Fibroblast of lung (primary cell): ENCODE results near the gene RBM25. TPM values are rescaled to one million over a fixed set of nuclear protein-coding genes. Genes with fewer than 3 reads are reported as not detected.
A peak's percentile ranks its signal among the peaks of the same experiment; 100 is the strongest.

Source experiments
- DNase-seq, 2 donors: peaks; one replicate each; pipeline versions ENCODE4 v3.0.0 to v3.0.0-alpha.2; 2010; ENCODE audit warnings: low read depth in 2 of 2
- H2AFZ ChIP-seq: 2 replicates; pipeline ENCODE4 v1.5.1; 2012; ENCODE audit warnings: low read length, control low read depth, inconsistent platforms
- H3K27ac ChIP-seq: 2 replicates; pipeline ENCODE4 v1.5.1; 2011; ENCODE audit warnings: low read length, control low read depth; ENCODE audit not compliant: insufficient read depth
- H3K27me3 ChIP-seq: 2 replicates; pipeline ENCODE4 v1.5.1; 2011; ENCODE audit warnings: mild to moderate bottlenecking, low read length; ENCODE audit not compliant: control insufficient read depth, insufficient read depth
- H3K36me3 ChIP-seq: 2 replicates; pipeline ENCODE4 v1.5.1; 2011; ENCODE audit warnings: low read length; ENCODE audit not compliant: control insufficient read depth, insufficient read depth
- H3K4me1 ChIP-seq: 2 replicates; pipeline ENCODE4 v1.5.1; 2011; ENCODE audit warnings: low read length; ENCODE audit not compliant: control insufficient read depth, insufficient read depth; ENCODE audit errors: extremely low read depth
- H3K4me2 ChIP-seq: 2 replicates; pipeline ENCODE4 v1.5.1; 2011; ENCODE audit warnings: low read length, control low read depth; ENCODE audit not compliant: insufficient read depth; ENCODE audit errors: extremely low read depth
- H3K4me3 ChIP-seq, 4 experiments: fragments of 200-600 bp in 1 of 4; sonication (generic) in 1 of 4; replicated peaks in 1 of 4; 2 replicates each; pipeline ENCODE4 v1.5.1; 2011 to 2016; ENCODE audit warnings: low read length in 4 of 4, low read depth in 3 of 4, mild to moderate bottlenecking in 3 of 4, control low read depth in 2 of 4, inconsistent platforms in 1 of 4, mixed read lengths in 1 of 4; ENCODE audit not compliant: insufficient read depth in 1 of 4; ENCODE audit errors: control extremely low read depth in 1 of 4
- H3K79me2 ChIP-seq: 2 replicates; pipeline ENCODE4 v1.5.1; 2012; ENCODE audit warnings: mild to moderate bottlenecking, low read length, inconsistent platforms; ENCODE audit not compliant: control insufficient read depth, insufficient read depth
- H3K9ac ChIP-seq: 2 replicates; pipeline ENCODE4 v1.5.1; 2011; ENCODE audit warnings: mild to moderate bottlenecking, low read length, control low read depth; ENCODE audit not compliant: insufficient read depth
- H3K9me3 ChIP-seq: 2 replicates; pipeline ENCODE4 v1.5.1; 2012; ENCODE audit warnings: low read depth, low read length; ENCODE audit not compliant: control insufficient read depth, insufficient read depth
- H4K20me1 ChIP-seq: 2 replicates; pipeline ENCODE4 v1.5.1; 2011; ENCODE audit warnings: low read length; ENCODE audit not compliant: control insufficient read depth, insufficient read depth; ENCODE audit errors: extremely low read depth
- EZH2 ChIP-seq: IDR thresholded peaks from 2 replicates; pipeline ENCODE4 v1.5.1; 2012; ENCODE audit warnings: low read length, control low read depth, mild to moderate bottlenecking; ENCODE audit errors: missing control alignments
- polyA plus RNA-seq, 2 donors: library from polyadenylated mRNA; depleted of rRNA in 1 of 2; stranded (reverse) in 1 of 2; unstranded in 1 of 2; fragments of >200 nt; gene quantifications; 2 replicates each; pipeline ENCODE4 v1.2.1, GENCODE V29; 2011 to 2012; ENCODE audit warnings: missing spikeins in 1 of 2
- total RNA-seq: library from RNA; depleted of rRNA; stranded (reverse); fragments of >200 nt; gene quantifications from 2 replicates; pipeline ENCODE4 v1.2.1, GENCODE V29; 2014
- TF ChIP-seq, protein P1 (sequence below), 2 donors: IDR thresholded peaks in 1 of 2; conservative IDR thresholded peaks in 1 of 2; 1 replicate in 1 of 2; 2 replicates in 1 of 2; pipeline ENCODE4 v1.5.1; 2011 to 2012; ENCODE audit warnings: low read length in 2 of 2, control low read depth in 1 of 2, inconsistent platforms in 1 of 2, low read depth in 1 of 2, mild to moderate bottlenecking in 1 of 2

RBM25 gene
- total and polyA plus RNA-seq, 2 donors (not counting 1 experiment from before 2014, with no cell fraction given), result 25.4 to 42.5 TPM

DNA sequence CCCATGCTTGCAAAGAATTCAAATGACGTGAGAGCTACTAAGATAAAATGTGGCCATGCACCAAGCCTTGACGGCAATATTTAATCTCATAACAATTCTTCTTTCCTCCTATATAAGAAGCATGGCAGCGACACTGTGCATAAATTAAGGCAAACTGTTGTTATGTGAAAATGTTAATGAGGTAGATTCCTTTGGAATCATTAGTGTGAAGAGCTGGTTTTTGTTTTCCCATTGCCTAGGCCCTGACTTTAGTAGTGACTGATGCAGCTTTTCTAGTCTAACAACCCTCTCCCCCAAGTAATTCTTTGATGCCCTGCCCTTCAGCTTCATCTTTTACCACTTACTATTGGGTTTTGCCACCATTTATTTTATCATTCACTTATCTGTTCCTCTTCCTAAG, 67.4 kb downstream of the RBM25 start:
- Histone ChIP-seq H3K27ac (no peak overlapping the region), H3K4me1 (no peaks in the 10 kb centered on the region), H3K4me2 (no peak overlapping the region), H3K4me3 (no peak overlapping the region), H4K20me1 (no peaks in the 10 kb centered on the region), H3K79me2 (no peaks in the 10 kb centered on the region), H3K27me3 (no peaks in the 10 kb centered on the region), H3K36me3 (peaks cover 6% of the 10 kb centered on the region), H3K9ac (no peak overlapping the region), H2AFZ (no peak overlapping the region), H3K9me3 (no peaks in the 10 kb centered on the region)
- DNase-seq, result no peak
- TF ChIP-seq, protein P1, sequence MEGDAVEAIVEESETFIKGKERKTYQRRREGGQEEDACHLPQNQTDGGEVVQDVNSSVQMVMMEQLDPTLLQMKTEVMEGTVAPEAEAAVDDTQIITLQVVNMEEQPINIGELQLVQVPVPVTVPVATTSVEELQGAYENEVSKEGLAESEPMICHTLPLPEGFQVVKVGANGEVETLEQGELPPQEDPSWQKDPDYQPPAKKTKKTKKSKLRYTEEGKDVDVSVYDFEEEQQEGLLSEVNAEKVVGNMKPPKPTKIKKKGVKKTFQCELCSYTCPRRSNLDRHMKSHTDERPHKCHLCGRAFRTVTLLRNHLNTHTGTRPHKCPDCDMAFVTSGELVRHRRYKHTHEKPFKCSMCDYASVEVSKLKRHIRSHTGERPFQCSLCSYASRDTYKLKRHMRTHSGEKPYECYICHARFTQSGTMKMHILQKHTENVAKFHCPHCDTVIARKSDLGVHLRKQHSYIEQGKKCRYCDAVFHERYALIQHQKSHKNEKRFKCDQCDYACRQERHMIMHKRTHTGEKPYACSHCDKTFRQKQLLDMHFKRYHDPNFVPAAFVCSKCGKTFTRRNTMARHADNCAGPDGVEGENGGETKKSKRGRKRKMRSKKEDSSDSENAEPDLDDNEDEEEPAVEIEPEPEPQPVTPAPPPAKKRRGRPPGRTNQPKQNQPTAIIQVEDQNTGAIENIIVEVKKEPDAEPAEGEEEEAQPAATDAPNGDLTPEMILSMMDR (conservative IDR thresholded peaks at IDR 0.05 in 1 of 2, IDR thresholded peaks at IDR 0.05 in 1 of 2; ENCODE audit: low read depth in 1 of 2, low read length in 2 of 2), result no peak
- no peak for TF ChIP-seq EZH2

DNA sequence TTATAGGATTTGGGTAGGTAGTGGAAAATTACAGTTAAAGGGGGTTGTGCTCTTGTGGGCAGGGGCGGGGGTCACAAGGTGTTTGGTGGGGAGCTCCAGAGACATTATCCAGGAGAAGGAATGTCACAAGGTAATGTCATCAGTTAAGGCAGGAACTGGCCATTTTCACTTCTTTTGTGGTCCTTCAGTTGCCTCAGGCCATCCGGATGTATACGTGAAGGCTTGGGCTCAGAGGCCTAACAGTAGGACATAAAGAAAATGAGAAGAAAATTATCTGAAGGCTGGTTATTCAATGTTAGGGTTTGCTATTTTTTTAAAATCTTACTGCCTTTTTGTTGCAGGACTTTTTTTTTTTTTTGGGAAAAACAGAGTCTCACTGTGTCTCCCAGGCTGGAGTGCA, 75.5 kb downstream of the RBM25 start:
- H3K36me3 ChIP-seq, result no peaks in the 10 kb centered on the region
- H3K4me1 ChIP-seq, result no peaks in the 10 kb centered on the region
- TF ChIP-seq, protein P1 (conservative IDR thresholded peaks at IDR 0.05 in 1 of 2, IDR thresholded peaks at IDR 0.05 in 1 of 2; ENCODE audit: low read depth in 1 of 2, low read length in 2 of 2), result no peak
- no peak for TF ChIP-seq EZH2
- DNase-seq, result no peak
- H3K4me3 ChIP-seq, result no peak overlapping the region
- H3K27me3 ChIP-seq, result no peaks in the 10 kb centered on the region
- H4K20me1 ChIP-seq, result no peaks in the 10 kb centered on the region
- no peak overlapping the region for H3K27ac ChIP-seq
- H3K9me3 ChIP-seq, result no peaks in the 10 kb centered on the region
- no peak overlapping the region for H3K9ac ChIP-seq
- peaks cover 16% of the 10 kb centered on the region for H3K79me2 ChIP-seq
- H3K4me2 ChIP-seq, result no peak overlapping the region
- H2AFZ ChIP-seq, result no peak overlapping the region

DNA sequence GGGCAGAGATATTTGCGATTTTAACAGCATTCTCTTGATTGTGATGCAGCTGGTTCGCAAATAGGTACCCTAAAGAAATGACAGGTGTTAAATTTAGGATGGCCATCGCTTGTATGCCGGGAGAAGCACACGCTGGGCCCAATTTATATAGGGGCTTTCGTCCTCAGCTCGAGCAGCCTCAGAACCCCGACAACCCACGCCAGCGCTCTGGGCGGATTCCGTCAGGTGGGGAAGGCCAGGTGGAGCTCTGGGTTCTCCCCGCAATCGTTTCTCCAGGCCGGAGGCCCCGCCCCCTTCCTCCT, 77.7 kb downstream of the RBM25 start:
- H3K36me3 ChIP-seq, result no peaks in the 10 kb centered on the region
- peak overlapping the region; percentile 87 for H3K4me2 ChIP-seq
- peak overlapping the region; percentile 91 for H2AFZ ChIP-seq
- H3K9me3 ChIP-seq, result no peaks in the 10 kb centered on the region
- H3K27me3 ChIP-seq, result no peaks in the 10 kb centered on the region
- TF ChIP-seq, protein P1 (conservative IDR thresholded peaks at IDR 0.05 in 1 of 2, IDR thresholded peaks at IDR 0.05 in 1 of 2; ENCODE audit: low read depth in 1 of 2, low read length in 2 of 2), result no peak
- no peak for TF ChIP-seq EZH2
- H4K20me1 ChIP-seq, result no peaks in the 10 kb centered on the region
- H3K79me2 ChIP-seq, result peaks cover 28% of the 10 kb centered on the region
- no peaks in the 10 kb centered on the region for H3K4me1 ChIP-seq
- H3K9ac ChIP-seq, result peak overlapping the region; percentile 96
- peak overlapping the region; percentile 97 for H3K27ac ChIP-seq
- no peak for DNase-seq
- H3K4me3 ChIP-seq, result peak overlapping the region; percentile 69 to 98 (median 77)
